NT2/D1 (cell line): Measurements from ENCODE around the gene OR2J1.

Experiments used
- SUZ12 ChIP-seq: IDR thresholded peaks from 2 replicates; pipeline ENCODE4 v1.6.1; 2011; ENCODE audit not compliant: insufficient read length, insufficient read depth; ENCODE audit errors: extremely low read depth
- ZNF274 ChIP-seq: IDR thresholded peaks from 2 replicates; pipeline ENCODE4 v1.6.1; 2011; ENCODE audit warnings: mild to moderate bottlenecking, low read depth, low read length

DNA sequence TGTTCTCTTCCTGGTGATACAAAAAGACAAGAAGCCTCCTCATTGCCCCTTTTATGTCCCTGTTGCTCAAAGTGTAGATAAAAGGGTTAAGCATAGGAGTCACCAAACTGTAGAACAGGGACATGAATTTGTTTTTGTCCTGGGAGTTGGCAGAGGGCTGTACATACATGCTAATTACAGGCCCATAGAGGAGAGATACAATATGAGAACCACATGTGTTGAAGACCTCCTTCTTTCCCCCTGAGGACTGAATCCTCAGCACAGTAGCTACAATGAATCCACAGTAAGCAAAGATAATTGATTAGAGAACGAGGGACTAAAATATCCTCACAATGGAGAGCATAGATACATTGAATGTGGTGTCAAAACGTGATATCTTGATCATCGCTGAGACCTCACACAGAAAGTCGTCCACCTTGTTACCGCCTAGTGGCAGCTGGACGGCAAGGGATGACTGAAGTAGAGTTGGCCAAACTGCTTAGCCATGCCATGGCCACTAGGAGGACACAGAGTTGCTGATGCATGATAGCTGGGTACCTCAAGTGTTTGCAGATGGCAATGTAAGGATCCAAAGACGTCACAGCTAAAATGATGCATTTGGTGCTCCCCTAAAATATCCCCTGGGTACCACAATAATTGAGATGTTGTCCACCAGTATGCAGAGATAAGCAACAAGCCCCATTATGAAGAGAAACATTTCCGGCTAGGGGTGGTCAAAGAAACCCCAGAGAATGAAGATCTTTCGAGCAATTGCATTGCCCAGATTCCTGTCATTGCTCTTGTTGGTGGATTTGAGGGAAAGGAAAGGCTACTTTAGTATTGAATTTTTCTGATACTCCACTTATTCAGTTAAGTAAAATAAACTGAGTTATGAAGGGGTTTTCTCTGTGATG, 27.2 kb upstream of the OR2J1 start:
- TF ChIP-seq SUZ12 (no peak), ZNF274 (no peak)
